COLO829 (cell line): ENCODE data around the gene PTEN.

Experiments used
- DNase-seq: peaks from one replicate; pipeline ENCODE4 v3.0.0; 2012; ENCODE audit warnings: low spot score

PTEN gene

DNA sequence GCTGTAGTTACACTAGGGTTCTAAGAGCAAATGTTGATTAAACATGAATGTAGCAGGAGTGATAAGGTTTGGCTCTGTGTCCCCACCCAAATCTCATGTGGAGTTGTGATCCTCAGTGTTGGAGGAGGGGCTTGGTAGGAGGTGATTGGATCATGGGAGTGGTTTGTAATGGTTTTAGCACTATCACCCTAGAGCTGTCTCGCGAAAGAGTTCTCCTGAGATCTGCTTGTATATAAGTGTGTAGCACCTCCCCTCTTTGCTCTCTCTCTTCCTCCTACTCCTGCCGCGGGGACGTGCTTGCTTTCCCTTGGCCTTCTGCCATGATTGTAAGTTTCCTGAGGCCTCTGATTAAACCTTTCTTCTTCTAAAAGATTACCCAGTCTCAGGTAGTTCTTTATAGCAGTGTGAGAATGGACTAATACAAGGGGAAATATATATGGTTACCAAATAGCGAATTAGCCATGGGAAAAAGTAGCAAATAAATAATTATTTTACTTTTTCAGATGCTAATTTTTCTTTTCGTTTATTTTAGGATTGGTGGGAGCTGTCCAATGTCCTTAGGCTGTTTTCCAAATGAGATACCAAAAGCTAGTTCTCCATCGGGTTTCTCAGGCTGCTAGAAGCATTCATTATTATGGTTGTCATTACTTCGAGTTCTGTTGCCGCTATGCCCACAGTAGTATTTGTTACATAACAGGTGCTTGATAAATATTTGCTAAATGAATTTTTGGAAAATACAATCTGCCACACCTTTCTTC, 58.7 kb downstream of the PTEN start:
- DNase-seq, result no peak

DNA sequence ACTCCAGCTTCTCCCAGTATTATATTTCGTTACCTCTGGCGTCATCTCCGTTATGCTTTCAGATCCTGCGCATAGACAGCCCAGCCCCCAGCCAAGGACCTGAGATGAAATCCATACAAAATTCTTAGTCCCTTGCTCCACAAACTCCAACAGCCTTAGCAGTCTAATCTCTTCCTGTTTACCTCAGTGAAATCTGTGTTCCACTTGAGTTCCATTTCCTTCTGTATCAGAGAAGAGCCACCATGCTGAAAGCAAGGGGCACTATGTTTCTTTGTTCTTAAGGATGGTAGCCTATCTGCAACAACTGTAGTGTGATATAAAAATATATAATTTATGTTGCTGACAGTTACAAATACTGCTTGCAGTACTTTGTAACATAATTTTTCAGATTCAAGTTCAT, 59.8 kb downstream of the PTEN start:
- DNase-seq, result no peak

DNA sequence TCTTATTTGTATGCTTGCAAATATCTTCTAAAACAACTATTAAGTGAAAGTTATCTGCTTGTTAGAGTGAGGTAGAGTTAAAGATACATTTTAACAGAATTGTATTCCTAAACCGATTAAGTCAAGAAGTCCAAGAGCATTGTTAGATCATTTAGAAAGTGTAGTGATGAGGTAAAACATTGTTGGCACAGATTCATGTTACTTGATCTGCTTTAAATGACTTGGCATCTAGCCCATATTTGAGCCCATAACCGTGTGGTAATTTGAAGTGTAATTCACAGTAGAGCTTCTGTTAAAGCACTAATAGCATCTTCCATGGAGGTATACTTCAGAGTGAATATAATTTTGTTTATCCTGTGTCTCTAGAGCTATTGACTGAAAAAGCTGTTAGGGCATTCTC, 62.1 kb downstream of the PTEN start:
- no peak for DNase-seq

DNA sequence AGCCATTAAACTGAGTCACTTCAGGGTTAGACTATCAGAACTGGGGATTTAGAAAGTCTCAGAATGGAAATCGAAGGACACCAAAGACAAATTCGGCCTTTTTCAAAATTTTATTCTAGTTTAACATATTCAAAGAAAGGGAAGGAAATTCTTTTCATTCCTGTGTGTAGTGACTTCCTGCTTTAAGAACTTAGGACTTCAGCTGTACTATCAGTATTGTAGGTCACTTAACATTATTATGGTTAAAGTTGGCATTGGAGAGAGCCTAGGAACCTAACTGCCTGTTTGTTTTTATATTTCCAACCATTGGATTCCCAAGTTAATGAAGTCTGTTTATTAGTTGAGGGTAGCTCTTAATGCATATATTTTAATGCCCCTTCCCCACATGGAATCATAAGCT, 63.7 kb downstream of the PTEN start:
- DNase-seq, result no peak

DNA sequence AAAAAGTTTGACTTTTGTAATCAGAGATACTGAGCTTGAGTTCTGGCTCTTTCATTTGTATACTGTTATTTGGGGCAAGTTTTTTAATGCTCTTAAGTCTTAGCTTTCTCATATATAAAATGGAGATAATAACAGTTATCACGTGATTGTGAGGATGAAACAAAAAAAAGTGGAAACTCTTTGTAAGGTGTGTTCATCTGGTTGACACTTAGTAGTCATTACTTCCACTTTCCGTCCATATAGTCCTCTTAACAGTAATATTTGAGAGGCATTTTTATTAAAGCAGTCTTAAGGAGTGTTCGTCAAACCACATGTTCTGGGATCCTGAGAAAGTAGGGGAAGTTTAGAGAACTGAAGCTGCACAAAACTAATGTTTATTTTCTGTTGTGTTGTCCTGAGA, 65.6 kb downstream of the PTEN start:
- no peak for DNase-seq

DNA sequence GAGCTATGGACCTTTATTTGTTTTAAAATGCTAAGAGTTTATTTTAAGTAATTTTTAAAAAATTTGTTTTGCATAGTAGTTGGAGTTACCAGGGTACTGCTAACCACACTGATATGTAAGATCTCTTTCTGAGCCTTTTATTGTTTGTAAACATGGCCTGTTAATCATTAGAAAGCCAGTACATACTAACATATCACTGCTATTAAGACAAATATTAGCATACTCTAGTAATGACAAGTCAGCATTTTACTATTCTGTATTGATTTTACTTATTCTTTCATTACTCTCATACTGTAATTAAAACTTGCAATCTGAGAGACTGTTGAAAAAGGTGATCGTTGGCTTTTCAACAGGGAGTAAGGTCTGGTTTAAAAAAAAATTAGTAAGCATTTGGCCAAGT, 66.7 kb downstream of the PTEN start:
- DNase-seq, result no peak

DNA sequence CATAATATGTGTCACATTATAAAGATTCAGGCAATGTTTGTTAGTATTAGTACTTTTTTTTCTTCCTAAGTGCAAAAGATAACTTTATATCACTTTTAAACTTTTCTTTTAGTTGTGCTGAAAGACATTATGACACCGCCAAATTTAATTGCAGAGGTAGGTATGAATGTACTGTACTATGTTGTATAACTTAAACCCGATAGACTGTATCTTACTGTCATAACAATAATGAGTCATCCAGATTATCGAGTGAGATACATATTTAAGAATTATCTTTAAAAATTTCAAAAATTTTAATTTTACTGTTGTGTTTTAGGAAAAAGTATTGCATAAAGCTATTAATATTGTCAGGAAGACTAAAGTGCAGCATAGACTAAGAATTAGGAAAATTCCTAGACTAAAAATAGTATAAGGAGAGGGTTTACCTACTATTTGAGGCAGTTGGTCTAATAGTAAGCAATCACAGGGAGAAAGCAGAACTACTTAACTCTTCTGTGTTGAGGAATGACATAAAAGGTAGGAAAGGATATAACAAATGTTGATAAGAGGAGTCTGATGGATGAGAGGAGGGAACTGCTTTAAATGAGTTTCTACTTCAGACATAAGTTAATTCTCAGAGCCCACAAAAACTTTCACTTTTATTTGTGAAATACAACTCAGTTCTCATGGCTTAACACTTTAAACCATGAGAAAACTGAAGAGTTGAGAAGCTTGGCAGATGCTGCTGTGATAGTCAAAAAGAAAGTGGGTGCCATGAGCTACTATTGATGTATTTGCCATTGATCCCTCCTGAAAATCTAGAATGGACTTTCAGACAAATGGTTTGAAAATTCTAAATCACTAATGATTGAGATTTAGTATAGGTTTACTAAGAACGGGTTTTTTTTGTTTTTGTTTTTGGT, 67.8 kb downstream of the PTEN start:
- DNase-seq, result no peak

DNA sequence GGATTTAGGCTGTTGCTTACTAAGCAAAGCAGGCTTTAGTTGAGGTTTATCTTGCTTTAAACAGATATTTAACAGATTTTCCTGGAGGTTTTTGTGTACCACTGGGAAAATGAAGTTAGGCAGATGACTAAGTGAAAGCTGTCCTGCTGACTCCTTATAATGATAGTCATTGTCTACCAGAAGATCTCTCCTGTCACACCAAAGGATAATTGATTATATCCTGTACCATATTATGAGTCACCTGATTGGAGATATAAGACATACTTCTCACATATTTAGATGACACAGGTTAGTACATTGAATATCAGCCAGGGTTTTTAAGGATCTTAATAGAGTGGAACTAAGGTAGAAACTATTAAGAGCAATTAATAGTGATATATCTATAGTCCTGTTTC, 68.4 kb downstream of the PTEN start:
- peak; percentile 40 for DNase-seq

DNA sequence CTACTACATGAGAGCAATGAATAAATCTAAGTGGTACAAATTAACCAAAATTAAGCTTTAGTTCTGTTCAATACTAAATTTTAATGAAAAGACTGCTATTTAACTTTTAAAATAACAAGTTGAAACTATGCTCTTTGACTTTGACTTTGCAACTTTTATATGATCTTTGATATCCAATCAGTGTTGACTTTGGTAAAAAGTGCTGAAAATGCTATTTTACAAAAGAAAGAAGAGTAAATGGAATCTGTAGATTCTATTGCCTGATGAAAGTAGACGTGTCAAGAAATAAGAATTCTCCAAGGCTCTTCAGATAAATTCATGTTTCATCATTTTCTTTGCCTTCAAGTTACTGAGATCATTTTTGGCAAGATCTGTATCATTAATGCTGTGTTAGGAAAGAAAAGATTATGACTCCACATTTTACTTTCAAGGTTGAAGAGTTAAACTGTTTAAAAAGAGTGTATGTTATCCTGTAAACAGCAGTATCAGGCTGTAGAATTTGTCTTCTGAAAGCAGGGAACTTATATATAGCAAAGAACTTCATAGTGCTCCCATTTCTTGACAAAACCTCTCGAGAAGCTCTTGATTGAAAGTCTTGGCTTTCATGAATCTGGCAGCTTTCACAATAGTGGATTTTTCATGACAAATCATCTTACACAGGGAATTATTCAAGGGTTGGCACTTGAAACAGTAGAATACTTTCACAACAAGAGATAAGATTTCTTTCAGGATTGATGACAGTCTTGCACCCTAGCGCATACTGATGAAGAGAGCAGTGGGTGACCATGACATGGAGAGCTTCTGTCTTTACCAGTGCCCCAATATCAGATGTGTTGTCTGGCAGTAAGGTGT, 72.1 kb downstream of the PTEN start:
- DNase-seq, result no peak

DNA sequence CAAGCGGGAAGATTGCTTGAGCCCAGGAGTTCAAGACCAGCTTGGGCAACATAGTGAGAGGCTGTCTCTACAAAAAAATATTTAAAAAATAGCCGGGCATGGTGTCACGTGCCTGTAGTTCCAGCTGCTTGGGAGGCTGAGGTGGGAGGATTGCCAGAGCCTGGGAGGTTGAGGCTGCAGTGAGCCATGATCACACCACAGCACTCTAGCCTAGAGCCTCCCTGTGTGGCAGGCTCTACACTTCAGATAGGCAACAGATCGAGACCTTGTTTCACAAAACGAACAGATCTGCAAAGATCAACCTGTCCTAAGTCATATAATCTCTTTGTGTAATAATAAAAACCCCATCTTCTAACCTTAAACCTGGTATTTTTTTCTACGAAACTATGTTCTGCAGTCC, 76.8 kb downstream of the PTEN start:
- no peak for DNase-seq

DNA sequence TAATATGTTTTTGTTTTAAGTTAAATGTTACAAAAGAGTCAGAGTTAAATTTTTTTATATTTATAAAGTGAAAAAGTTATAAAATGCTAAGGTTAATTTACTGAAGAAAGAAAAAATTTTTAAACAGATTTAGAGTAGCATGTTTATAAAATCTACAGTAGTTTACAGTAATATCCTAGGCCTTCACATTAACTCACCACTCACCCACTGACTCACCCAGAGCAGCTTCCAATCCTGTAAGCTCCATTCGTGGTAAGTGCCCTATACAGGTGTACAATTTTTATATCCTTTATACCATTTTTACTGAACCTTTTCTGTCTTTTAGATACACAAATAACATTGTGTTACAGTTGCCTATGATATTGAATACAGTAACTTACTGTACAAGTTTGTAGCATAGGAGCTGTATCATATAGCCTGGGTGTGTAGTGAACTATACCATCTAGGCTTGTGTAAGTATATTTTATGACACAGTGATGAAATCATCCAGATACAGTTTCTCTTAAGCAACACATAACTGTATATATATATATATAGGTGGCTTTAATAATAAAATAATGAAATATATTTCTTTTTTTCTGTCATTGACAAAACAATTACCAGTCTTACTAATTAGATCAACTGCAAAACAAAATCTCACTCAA, 79.6 kb downstream of the PTEN start:
- DNase-seq, result no peak

DNA sequence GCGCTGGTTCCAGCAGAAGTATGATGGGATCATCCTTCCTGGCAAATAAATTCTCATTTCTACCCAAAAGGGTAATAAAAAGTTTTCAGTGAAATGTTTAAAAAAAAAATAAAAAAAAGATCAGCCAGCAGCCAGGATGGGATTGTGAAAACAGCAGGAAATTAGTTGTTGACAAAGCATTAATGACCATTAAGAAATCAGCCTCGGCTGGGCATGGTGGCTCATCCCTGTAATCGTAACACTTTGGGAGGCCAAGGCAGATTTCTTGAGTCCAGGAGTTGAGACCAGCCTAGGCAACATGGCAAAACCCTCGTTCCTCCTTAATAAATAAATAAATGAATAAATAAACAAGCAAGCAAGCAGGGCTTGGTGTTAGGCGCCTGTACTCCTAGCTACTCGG, 82.6 kb downstream of the PTEN start:
- DNase-seq, result no peak

DNA sequence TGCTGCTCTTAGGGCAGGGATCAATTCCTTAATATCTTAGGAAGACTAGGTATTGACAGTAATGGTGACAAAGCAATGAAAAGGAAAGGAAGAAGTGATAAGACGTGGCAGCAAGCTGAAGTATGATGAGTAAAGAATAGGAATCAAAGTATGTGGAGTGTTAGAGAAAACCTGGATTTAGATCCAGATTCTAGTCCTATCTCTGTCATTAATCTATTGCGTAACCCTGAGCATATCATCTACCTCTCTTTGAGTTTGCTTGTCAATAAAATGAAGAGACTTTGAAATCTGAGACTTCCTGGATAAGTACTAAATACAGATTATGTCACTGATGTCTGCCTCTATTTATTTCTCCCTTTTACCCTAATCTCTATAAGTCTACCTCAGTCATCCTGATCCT, 89.2 kb downstream of the PTEN start:
- DNase-seq, result no peak

DNA sequence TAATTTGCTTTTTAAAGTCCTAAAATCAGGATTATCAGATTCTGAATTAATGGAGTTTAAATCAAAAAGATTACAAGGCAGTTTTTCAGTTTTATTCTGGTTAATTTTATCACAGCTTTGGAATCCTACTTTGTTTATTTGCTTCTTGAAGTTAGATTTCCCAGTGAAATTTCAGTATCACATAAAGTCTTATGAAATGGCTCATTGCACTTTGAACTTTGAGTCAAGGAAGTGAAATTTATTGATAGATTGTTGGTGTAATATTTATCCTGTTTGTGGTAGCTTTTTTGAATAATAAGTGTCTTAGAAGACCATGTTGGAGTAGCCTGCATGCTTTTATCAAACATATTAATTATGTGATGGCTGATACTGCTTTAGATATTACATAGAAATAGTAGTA, 92.6 kb downstream of the PTEN start:
- DNase-seq, result no peak

DNA sequence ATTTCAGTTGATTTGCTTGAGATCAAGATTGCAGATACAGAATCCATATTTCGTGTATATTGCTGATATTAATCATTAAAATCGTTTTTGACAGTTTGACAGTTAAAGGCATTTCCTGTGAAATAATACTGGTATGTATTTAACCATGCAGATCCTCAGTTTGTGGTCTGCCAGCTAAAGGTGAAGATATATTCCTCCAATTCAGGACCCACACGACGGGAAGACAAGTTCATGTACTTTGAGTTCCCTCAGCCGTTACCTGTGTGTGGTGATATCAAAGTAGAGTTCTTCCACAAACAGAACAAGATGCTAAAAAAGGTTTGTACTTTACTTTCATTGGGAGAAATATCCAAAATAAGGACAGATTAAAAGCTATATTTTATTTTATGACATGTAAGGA, 94.3 kb downstream of the PTEN start:
- DNase-seq, result no peak

DNA sequence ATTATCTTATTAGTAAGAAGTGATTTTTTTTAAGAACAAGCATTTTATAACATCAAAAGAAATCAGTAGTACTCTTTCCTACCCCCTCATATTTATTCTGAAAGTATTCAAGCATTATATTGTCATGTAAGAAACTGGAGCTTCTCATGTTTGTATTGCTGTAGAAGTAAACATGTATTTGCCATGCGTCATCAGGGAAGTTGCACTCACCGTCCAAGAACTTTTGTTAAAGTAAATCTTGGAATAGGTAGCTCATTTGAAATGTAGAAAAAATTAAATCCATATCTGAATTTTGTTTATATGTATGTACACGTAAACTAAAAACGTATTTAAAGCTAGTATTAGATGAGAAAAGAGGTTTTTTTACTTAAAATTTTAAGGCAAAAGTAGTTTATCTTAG, 96.8 kb downstream of the PTEN start:
- no peak for DNase-seq

DNA sequence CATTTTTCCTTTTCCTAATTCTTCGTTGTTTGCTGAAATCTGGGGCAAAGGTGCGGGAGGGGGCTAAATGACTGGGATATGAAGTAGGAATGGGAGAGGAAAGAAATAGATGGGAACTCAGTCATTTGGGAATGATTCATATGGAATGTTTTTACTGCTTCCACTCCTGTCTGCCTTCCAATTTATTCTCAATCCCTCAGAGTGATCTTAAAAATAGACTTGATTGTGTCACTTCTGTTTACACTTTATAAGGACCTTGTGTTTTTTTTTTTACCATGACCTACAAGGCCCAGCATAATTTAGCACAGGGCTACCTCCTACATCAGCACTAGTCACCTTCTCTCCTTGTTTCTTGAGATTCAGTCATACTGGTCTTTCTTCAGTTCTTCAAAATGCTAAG, 97.9 kb downstream of the PTEN start:
- no peak for DNase-seq

DNA sequence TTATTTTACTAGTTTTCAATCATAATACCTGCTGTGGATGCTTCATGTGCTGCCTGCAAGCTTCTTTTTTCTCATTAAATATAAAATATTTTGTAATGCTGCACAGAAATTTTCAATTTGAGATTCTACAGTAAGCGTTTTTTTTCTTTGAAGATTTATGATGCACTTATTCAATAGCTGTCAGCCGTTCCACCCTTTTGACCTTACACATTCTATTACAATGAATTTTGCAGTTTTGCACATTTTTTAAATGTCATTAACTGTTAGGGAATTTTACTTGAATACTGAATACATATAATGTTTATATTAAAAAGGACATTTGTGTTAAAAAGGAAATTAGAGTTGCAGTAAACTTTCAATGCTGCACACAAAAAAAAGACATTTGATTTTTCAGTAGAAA, 103.0 kb downstream of the PTEN start:
- DNase-seq, result no peak

DNA sequence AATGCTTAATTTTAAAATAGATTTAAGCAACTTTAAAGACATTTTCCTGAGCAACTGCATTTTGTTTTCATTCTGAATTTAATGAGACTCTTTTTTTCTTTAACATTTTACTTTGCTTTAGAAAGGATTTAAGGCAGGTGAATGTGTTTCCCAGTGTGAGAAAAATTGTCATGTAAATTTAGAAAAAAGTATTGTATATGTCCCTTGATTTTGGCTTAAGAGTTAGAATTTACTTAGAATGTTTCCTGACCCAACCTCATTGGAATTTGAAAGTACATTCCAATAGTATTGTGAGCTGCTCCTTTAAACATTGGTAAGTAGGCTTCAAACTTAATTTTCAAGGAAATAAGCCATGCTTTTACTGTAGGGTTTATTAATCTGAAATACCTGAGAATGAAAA, 110.2 kb downstream of the PTEN start:
- DNase-seq, result no peak

DNA sequence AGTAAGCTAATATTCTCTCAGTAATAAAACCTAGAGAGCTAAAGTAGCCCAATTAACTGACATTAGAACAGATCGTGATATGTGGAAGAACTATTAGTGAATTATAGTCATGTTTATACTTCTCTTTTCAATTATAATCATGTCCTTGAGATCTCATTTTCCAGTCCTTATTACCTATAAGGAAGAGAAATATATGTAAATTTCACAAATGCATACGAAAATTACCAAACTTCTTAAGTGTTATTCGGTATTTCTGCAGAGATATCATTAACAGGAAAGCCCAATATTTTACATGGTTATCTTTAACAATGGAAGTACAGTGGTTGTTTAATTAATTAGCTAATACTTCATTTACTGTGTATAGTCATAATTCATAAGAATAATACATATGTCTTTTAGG, 110.7 kb downstream of the PTEN start:
- no peak for DNase-seq

DNA sequence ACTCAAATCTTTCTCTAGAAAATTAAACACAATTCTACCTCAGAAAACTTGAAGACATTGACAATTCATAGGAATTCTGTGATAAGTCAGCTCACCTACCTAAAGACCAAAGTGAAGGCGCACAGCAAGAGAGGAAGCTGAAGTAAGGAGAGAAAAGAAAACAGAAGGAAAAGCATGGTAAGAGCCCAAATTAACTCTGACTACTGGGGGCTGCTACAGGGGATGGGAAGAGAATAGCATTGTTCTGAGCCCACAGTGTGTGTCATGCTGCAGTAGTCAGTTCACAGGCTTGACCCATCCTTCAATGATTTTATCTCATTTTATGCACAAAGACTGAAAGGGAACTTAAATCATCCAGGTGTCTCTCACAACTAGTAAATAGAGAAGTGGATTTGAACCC, 111.3 kb downstream of the PTEN start:
- DNase-seq, result no peak

DNA sequence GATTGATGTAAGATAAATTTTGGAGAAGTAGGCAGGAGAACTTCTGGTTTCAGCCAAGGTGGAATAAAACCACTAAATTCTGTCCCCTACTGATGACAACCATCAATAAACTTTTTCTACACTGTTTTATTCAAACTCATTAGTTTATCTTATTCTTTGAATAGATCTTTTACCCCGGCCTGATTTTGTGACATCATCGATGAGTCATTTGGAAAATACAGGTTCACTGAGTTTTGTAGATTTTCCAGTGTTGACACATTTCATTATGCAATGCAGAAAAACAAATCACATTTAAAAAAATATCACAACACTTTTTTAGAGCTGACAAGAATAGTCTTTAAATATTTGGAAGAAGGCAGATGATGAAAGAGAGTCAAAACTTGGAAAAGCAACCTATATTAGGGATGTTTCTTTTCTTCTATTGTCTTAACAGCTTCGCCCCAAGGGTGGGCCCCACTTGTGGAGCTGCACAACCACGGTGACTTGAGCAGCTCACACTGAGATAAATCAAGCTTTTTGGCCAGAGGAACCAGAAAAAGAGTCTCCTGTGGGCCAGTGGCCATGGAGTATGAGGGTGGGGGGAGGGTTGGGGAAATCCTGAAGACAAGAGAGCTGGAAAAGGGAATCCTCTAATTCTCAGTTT, 112.8 kb downstream of the PTEN start:
- no peak for DNase-seq
